Esophagus (tissue), 2 donors: ENCODE results near the gene LTBR. TPM values are rescaled to one million over a fixed set of nuclear protein-coding genes. Genes with fewer than 3 reads are reported as not detected.

Source experiments
- H3K27ac ChIP-seq, 2 donors: one replicate each; pipeline ENCODE4 v1.5.1; 2013; ENCODE audit warnings: low read depth in 2 of 2, mild to moderate bottlenecking in 2 of 2, inconsistent platforms in 1 of 2, low read length in 1 of 2, moderate library complexity in 1 of 2
- H3K27me3 ChIP-seq, 2 donors: one replicate each; pipeline ENCODE4 v1.6.1; 2013; ENCODE audit warnings: low read length in 2 of 2, control low read depth in 1 of 2, mild to moderate bottlenecking in 1 of 2; ENCODE audit not compliant: insufficient read depth in 2 of 2, control insufficient read depth in 1 of 2
- H3K36me3 ChIP-seq, 2 donors: one replicate each; pipeline ENCODE4 v1.6.1; 2013; ENCODE audit warnings: low read length in 1 of 2; ENCODE audit not compliant: control insufficient read depth in 2 of 2, insufficient read depth in 2 of 2
- H3K4me1 ChIP-seq, 2 donors: one replicate each; pipeline ENCODE4 v1.6.1; 2013; ENCODE audit warnings: low read length in 1 of 2; ENCODE audit not compliant: control insufficient read depth in 2 of 2, insufficient read depth in 2 of 2
- H3K4me3 ChIP-seq, 2 donors: one replicate each; pipeline ENCODE4 v1.5.1; 2013; ENCODE audit warnings: low read length in 2 of 2, mild to moderate bottlenecking in 2 of 2, low read depth in 1 of 2, moderate library complexity in 1 of 2
- H3K9me3 ChIP-seq, 2 donors: one replicate each; pipeline ENCODE4 v1.6.1; 2013; ENCODE audit warnings: mild to moderate bottlenecking in 2 of 2, low read depth in 1 of 2, low read length in 1 of 2, moderate library complexity in 1 of 2; ENCODE audit not compliant: control insufficient read depth in 2 of 2, insufficient read depth in 1 of 2
- WGBS, 2 donors: extraction: QIAGEN DNeasy Blood & Tissue Kit; methylation state at CpG; one replicate each; pipeline ENCODE4 v1.1.7; 2013; 5-methylcytosine and 5-hydroxymethylcytosine counted together
- polyA plus RNA-seq, 2 donors: library from polyadenylated mRNA; stranded (reverse); fragments of 200-250 nt; gene quantifications; one replicate each; pipeline ENCODE4 v1.2.3, GENCODE V29; 2013
- donor health status: healthy with polysubstance abuse.
- donor health status: Bipolar disorder and iron deficiency.

The LTBR gene
- polyA plus RNA-seq, 2 donors = 81.3 to 97.9 TPM

DNA sequence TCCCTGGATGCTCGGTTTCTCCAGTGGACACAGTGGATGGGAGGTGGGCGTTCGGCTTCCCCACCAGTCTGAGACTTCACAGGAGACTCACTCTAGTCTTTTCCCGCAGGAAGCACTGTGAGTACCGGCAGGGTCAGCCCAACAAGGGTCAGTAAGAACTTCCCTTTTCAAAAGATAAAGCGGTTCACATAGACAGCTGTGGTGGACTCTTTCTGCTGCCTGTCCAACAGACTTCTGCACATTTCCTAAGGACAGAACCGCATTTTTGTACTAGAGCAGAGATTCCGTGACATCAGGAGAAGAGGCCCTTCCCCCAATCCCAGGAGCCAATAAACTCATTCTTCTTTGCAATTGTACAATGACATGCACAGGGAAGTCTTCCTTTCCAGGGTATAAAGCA, 10.4 kb downstream of the LTBR start:
- H3K27ac ChIP-seq = peak overlapping the region in 1 of 2 donors; percentile 17

DNA sequence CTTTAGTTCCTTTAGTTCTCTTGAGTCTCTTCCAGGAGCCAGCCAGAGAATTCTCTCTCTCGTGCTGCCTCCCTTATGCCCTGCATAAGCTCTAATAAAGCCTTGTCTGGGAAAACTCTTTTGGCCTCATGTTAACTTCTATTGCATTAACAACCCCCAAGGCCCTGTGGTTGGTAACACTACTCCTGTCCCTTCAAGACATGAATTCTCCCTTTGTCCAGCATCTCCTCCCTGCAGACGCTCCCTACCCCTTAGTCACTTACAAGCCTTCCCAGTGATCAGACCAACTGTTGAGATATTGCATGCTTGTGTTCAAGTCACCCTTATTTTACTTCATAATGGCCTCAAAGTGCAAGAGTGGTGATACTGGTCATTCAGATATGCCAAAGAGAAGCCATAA, 12.1 kb downstream of the LTBR start:
- Histone ChIP-seq H3K36me3 (peaks cover 5 to 6% of the 10 kb centered on the region in 2 donors), H3K9me3 (no peaks in the 10 kb centered on the region), H3K27me3 (no peaks in the 10 kb centered on the region), H3K4me3 (no peak overlapping the region), H3K4me1 (no peaks in the 10 kb centered on the region), H3K27ac (no peak overlapping the region)
- WGBS, 2 donors = 86 to 87% methylated on average over 2 of the region's 2 CpGs

More for the DNA sequence above, 10.4 kb downstream of the LTBR start:
- H3K36me3 ChIP-seq = peaks cover 13 to 16% of the 10 kb centered on the region in 2 donors
- H3K4me1 ChIP-seq = no peaks in the 10 kb centered on the region
- no peaks in the 10 kb centered on the region for H3K27me3 ChIP-seq
- no peak overlapping the region for H3K4me3 ChIP-seq
- no peaks in the 10 kb centered on the region for H3K9me3 ChIP-seq
- 82 to 87% methylated on average over 8 of the region's 8 CpGs for WGBS, 2 donors

DNA sequence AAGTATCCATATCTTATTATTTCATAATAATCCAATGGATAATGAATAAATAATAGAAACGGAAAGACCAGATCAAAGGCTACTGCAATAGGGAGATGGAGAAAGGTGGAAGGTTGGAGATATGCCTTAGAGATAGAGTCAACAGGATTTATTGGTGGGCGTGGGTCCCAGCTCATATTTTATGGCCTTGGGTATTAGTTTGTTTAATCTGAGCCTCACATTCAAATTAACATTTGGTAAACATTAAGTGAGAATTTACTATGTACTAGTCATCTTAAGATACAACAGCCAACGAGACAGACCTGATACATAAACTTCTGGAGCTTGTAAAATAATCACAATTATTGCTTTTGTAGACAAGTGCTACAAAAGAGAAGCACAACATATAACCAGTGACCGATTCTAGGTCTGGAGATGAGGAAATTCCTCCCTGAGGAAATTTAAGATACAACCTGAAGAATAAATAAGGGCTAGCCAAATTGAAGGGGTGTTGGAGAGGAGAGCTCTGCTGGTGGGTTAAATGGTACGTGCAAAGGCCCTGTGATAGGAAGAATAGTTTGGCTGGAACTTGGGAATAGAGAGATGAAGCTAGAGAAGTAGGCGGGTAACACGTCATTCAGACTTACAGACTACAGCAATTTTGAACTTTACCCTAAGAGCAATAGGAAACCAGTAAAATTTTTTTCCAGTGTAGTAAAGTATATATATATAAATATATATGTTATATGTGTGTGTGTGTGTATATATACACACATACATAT, 16.1 kb downstream of the LTBR start:
- H3K27me3 ChIP-seq = no peaks in the 10 kb centered on the region
- no peaks in the 10 kb centered on the region for H3K36me3 ChIP-seq
- 81 to 90% methylated on average over 7 of the region's 7 CpGs for WGBS, 2 donors
- no peaks in the 10 kb centered on the region for H3K4me1 ChIP-seq
- no peak overlapping the region for H3K4me3 ChIP-seq
- no peaks in the 10 kb centered on the region for H3K9me3 ChIP-seq
- no peak overlapping the region for H3K27ac ChIP-seq

DNA sequence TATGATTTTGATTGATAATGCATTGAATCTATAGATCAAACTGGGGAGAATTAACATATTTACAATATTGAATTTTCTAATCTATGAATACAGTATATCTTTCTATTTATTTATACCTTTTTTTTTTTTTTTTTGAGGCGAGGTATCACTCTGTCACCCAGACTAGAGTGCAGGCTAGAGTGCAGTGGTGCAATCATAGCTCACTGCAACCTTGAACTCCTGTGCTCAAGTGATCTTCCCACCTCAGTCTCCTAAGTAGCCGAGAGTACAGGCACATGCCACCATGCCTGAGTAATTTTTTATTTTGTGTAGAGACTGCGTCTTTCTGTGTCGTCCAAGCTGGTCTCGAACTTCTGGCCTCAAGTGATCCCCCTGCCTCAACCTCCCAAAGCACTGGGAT, 20.4 kb downstream of the LTBR start:
- no peaks in the 10 kb centered on the region for H3K9me3 ChIP-seq
- H3K36me3 ChIP-seq = no peaks in the 10 kb centered on the region
- H3K4me3 ChIP-seq = no peak overlapping the region
- no peaks in the 10 kb centered on the region for H3K27me3 ChIP-seq
- H3K27ac ChIP-seq = no peak overlapping the region
- 83 to 90% methylated on average over 5 of the region's 5 CpGs for WGBS, 2 donors
- H3K4me1 ChIP-seq = no peaks in the 10 kb centered on the region

DNA sequence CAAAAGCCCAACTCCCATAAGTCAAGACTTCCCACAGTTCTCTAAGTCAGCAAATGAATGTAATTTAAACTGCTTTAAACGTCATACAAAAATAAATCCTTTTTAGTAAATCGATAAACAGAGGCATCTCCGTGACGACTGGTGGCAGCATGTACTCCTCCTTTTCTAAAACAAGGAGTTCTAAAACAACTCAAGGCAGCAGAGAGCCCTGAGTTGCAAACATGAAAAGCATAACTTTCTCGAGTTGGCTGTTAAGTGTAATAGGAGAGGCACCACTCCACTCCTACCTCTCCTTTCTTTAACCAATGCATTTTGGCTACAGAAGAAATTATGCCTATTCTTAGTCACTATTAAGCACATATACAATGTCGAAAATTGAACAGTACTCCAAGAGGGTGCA, 22.0 kb downstream of the LTBR start:
- Histone ChIP-seq H3K4me3 (no peak overlapping the region), H3K9me3 (no peaks in the 10 kb centered on the region), H3K27ac (no peak overlapping the region), H3K27me3 (no peaks in the 10 kb centered on the region), H3K36me3 (no peaks in the 10 kb centered on the region), H3K4me1 (no peaks in the 10 kb centered on the region)
- 69 to 73% methylated on average over 6 of the region's 6 CpGs for WGBS, 2 donors

DNA sequence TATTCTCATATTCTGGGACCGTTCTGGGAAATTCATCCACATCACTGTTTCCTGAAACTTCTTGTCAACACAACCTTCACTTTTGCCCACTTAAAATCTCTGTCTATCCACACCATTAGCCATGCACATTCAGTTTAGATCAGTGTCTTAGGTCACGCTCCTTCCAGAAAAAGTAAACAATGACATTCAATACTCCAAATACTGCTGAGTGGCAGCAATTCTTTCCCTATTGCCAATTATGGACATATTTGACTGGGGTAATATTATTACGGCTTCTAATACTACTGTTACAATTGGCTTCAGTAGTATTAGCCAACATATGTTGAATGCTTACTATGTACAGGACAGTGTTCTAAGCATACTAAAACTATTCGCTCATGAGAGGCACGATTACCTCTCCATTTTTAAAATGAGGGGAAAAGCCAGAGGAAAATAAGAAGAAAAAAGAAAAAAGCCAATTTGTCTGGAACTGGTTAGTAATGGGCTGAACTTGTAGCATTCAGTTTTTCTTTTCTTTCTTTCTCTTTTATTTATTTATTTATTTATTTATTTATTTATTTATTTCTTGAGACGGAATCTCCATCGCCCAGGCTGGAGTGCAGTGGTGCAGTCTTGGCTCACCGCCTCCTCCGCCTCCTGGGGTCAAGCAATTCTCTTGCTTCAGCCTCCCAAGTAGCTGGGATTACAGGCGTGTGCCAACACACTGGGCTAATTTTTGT, 23.4 kb downstream of the LTBR start:
- Histone ChIP-seq H3K4me1 (no peaks in the 10 kb centered on the region), H3K36me3 (no peaks in the 10 kb centered on the region), H3K27me3 (no peaks in the 10 kb centered on the region), H3K4me3 (no peak overlapping the region), H3K27ac (no peak overlapping the region), H3K9me3 (no peaks in the 10 kb centered on the region)
- 94% methylated on average over 10 of the region's 10 CpGs for WGBS, 2 donors

DNA sequence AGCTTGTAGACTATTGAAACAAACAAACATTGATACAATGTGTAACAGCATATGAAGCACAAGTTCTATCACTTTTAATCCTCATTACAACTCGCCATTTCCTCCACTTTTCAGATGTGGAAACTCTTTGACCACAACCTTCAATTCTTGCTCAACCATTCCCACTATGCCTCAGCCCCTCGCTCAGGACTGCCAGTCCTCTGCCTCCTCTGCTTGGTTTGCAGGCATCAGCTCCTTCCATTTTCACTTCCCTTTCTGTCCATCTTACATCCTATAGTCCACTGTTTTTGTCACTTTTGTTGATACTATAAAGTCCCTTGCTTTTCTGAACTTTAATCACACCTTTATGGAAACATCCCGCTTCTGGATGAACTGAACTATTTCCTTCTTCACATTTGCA, 32.6 kb downstream of the LTBR start:
- no peaks in the 10 kb centered on the region for H3K27me3 ChIP-seq
- H3K4me1 ChIP-seq = no peaks in the 10 kb centered on the region
- no peaks in the 10 kb centered on the region for H3K36me3 ChIP-seq
- no peak overlapping the region for H3K4me3 ChIP-seq
- H3K27ac ChIP-seq = no peak overlapping the region
- H3K9me3 ChIP-seq = no peaks in the 10 kb centered on the region
- WGBS, 2 donors = 83 to 84% methylated on average over 3 of the region's 3 CpGs

DNA sequence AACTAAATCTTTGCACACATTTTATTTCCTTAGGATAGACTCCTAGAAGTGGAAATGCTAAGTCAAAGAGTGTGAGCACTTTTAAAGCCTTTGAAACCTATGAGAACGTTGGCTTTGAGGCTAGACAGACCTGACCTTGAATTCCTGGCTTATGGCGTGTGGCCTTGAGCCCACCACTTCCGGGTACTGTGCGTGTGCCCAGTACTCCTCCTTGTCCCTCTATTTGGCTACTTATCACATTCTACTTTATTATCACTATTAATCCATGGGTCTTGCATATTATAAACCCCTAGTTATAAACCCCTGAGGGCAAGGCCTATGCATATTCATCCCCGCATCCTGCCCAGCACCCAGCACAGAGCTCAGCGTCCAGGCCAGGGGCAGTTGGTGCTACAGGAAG, 34.8 kb downstream of the LTBR start:
- Histone ChIP-seq H3K4me3 (no peak overlapping the region), H3K9me3 (no peaks in the 10 kb centered on the region)
- WGBS, 2 donors = 73 to 79% methylated on average over 6 of the region's 6 CpGs

DNA sequence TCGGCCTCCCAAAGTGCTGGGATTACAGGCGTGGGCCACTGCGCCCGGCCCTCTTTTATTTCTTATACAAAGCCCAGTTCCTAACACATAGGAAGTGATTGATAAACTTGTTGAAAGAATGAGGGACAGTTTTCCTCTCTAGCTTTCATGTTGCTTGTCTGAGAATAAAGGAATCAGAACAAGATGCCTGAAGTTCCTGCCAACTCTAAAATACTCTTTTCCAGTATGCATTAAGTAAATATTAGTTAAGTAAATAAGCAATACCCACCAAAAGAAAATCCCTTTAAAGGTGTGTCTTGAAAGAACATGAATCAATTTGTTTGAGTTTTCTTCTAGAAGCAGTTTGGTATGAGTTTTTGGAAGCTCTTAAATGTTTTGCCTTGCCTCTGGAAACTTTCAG, 36.4 kb downstream of the LTBR start:
- no peaks in the 10 kb centered on the region for H3K27me3 ChIP-seq
- no peaks in the 10 kb centered on the region for H3K36me3 ChIP-seq
- 20 to 37% methylated on average over 4 of the region's 4 CpGs for WGBS, 2 donors
- no peaks in the 10 kb centered on the region for H3K9me3 ChIP-seq
- H3K4me1 ChIP-seq = peaks cover 0 to 3% of the 10 kb centered on the region in 2 donors
- H3K4me3 ChIP-seq = no peak overlapping the region
- no peak overlapping the region for H3K27ac ChIP-seq

More for the DNA sequence above, 34.8 kb downstream of the LTBR start:
- Histone ChIP-seq H3K4me1 (peaks cover 0 to 1% of the 10 kb centered on the region in 2 donors), H3K36me3 (no peaks in the 10 kb centered on the region), H3K27me3 (no peaks in the 10 kb centered on the region), H3K27ac (no peak overlapping the region)
